ENCODE measurements around the gene DSC2. TPM values are rescaled to one million over a fixed set of nuclear protein-coding genes. Genes with fewer than 3 reads are reported as not detected.
A peak's percentile ranks its signal among the peaks of the same experiment; 100 is the strongest.
"Not testable (repeated sequence)": the region's sequence is repeated elsewhere in the genome, so short reads cannot be mapped to it uniquely, and the experiment has no call there.

Gene DSC2
- 1 to 10 TPM; 2.6 to 4.2 TPM for total RNA-seq
- long read RNA-seq, donor 1 = 0 reads
- long read RNA-seq, donor 2 = 0 reads

GRCh38 chr18:31102025-31102684, at the start of gene DSC2:
TSS of gene DSC2 (minus strand) at chr18:31102421. CDS start at chr18:31101971, 450 bp downstream.
- intact Hi-C loops (cut with DNase I) = no loop called here
- DNase-seq (ENCODE audit: low spot score) = peak; percentile 85

GRCh38 chr18:31149351-31149750, 47.1 kb upstream of the DSC2 start:
- DNase-seq (ENCODE audit: low spot score) = no peak
- intact Hi-C loops (cut with DNase I) = no loop called here

- no peak for DNase-seq (ENCODE audit: low spot score)
- intact Hi-C loops (cut with DNase I) = no loop called here
Measured at GRCh38 chr18:31148600-31148999, 46.4 kb upstream of the DSC2 start.

- intact Hi-C loops (cut with DNase I) = no loop called here
- no peak for DNase-seq (ENCODE audit: low spot score)
Measured at GRCh38 chr18:31146809-31147208, 44.6 kb upstream of the DSC2 start.

- DNase-seq (ENCODE audit: low spot score) = no peak
- intact Hi-C loops (cut with DNase I) = no loop called here
Measured at GRCh38 chr18:31143025-31143424, 40.8 kb upstream of the DSC2 start.

- DNase-seq (ENCODE audit: low spot score) = no peak
- intact Hi-C loops (cut with DNase I) = no loop called here
Measured at GRCh38 chr18:31138709-31139108, 36.5 kb upstream of the DSC2 start.

- DNase-seq (ENCODE audit: low spot score) = no peak
- intact Hi-C loops (cut with DNase I) = no loop called here
Measured at GRCh38 chr18:31134988-31135529, 32.8 kb upstream of the DSC2 start.

GRCh38 chr18:31129398-31130115, 27.3 kb upstream of the DSC2 start:
- DNase-seq (ENCODE audit: low spot score) = no peak
- intact Hi-C loops (cut with DNase I) = no loop called here

GRCh38 chr18:31125878-31126277, 23.7 kb upstream of the DSC2 start:
- intact Hi-C loops (cut with DNase I) = no loop called here
- DNase-seq (ENCODE audit: low spot score) = no peak

GRCh38 chr18:31123125-31123524, 20.9 kb upstream of the DSC2 start:
- intact Hi-C loops (cut with DNase I); DNase-seq (ENCODE audit: low spot score): not testable (repeated sequence)

GRCh38 chr18:31120594-31120993, 18.4 kb upstream of the DSC2 start:
- intact Hi-C loops (cut with DNase I) = no loop called here
- DNase-seq (ENCODE audit: low spot score) = no peak

- DNase-seq (ENCODE audit: low spot score) = no peak
- intact Hi-C loops (cut with DNase I) = no loop called here
Measured at GRCh38 chr18:31116853-31117595, 14.8 kb upstream of the DSC2 start.

GRCh38 chr18:31112804-31113203, 10.6 kb upstream of the DSC2 start:
- intact Hi-C loops (cut with DNase I) = no loop called here
- no peak for DNase-seq (ENCODE audit: low spot score)

GRCh38 chr18:31105733-31106132, 3.5 kb upstream of the DSC2 start:
- intact Hi-C loops (cut with DNase I) = no loop called here
- no peak for DNase-seq (ENCODE audit: low spot score)

- DNase-seq (ENCODE audit: low spot score) = no peak
- intact Hi-C loops (cut with DNase I) = no loop called here
Measured at GRCh38 chr18:31104444-31104843, 2.2 kb upstream of the DSC2 start.

- intact Hi-C loops (cut with DNase I) = no loop called here
- no peak for DNase-seq (ENCODE audit: low spot score)
Measured at GRCh38 chr18:31103423-31103822, 1.2 kb upstream of the DSC2 start.

GRCh38 chr18:31102941-31103340, 720 bp upstream of the DSC2 start:
- intact Hi-C loops (cut with DNase I) = no loop called here
- no peak for DNase-seq (ENCODE audit: low spot score)

GRCh38 chr18:31101183-31102024, 817 bp downstream of the DSC2 start:
- DNase-seq (ENCODE audit: low spot score) = peak; percentile 93
- intact Hi-C loops (cut with DNase I) = no loop called here

All from posterior vena cava (tissue), 2 donors.